Measurements from ENCODE around the gene ANXA11. TPM values are rescaled to one million over a fixed set of nuclear protein-coding genes. Genes with fewer than 3 reads are reported as not detected.

The ANXA11 gene
- total and polyA plus RNA-seq, 2 of the 8 experiments (the other 6 are each of a cell fraction or from before 2014, with no cell fraction given) = 40.5 to 84.9 TPM

DNA sequence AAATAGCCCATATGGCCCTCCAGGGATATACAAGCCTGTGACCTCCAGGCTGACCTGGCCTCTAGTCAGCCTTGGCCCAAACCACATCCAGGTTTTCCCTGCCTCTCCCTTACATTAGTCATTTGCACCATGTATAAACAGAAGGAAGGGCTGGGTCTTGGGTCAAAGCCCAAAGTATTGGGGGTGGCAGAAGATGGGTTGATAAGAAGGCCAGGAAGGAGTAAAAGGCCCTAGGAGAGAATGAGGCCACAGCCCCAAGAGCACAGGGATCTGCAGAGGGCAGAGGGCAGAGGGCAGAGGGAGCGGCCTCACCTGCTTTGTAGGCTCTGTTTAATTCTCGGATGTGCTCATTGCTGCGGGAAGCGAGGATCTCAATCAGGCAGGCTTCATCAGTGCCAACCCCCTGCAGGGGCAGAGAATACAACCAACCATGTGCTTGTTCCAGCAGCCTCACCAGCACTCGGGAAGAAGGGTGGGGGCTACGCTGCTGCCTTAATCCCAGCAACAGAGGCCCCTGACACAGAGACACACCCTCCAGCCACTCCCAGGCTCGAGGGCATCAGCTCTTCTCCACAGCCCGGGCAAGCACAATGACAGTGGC lies 41.5 kb downstream of the ANXA11 start:
- H3K23me2 ChIP-seq (ENCODE audit: low read depth, low read length) = no peaks in the 10 kb centered on the region
- H4K20me1 ChIP-seq (replicated peaks in 1 of 2; ENCODE audit: control insufficient read depth in 1 of 2, insufficient read depth in 2 of 2, low read length in 2 of 2) = no peaks in the 10 kb centered on the region
- no peaks in the 10 kb centered on the region for H3K79me2 ChIP-seq (ENCODE audit: control insufficient read depth in 1 of 2, insufficient read depth in 2 of 2, low read length in 2 of 2)
- H2BK20ac ChIP-seq (ENCODE audit: low read length) = no peak overlapping the region
- no peak overlapping the region for H4K91ac ChIP-seq (replicated peaks; ENCODE audit: insufficient read length, low read length)
- no peak overlapping the region for H3K4me2 ChIP-seq (ENCODE audit: insufficient read depth in 1 of 2, low read depth in 2 of 2, low read length in 2 of 2)
- no peaks in the 10 kb centered on the region for H3K9me3 ChIP-seq (ENCODE audit: insufficient read depth in 2 of 2, low read depth in 1 of 2, low read length in 1 of 2)
- peaks cover 0 to 5% (median 1%) of the 10 kb centered on the region in 4 experiments; a peak in 3 of 8 replicates for H3K36me3 ChIP-seq (ENCODE audit: control insufficient read depth in 2 of 4, insufficient read depth in 4 of 4, low read length in 3 of 4)
- no peak overlapping the region for H2AFZ ChIP-seq (ENCODE audit: low read length)
- H3K14ac ChIP-seq (ENCODE audit: insufficient read length) = no peak overlapping the region
- H3K4ac ChIP-seq (replicated peaks; ENCODE audit: insufficient read length, low read depth, low read length) = no peak overlapping the region
- no peak overlapping the region for H2BK12ac ChIP-seq (ENCODE audit: low read depth, low read length)
- H3K56ac ChIP-seq (replicated peaks; ENCODE audit: insufficient read length, low read depth, low read length) = no peak overlapping the region
- H3K4me3 ChIP-seq (ENCODE audit: extremely low read depth in 1 of 4, insufficient read depth in 2 of 4, low read depth in 3 of 4, low read length in 4 of 4) = no peak overlapping the region
- no peak overlapping the region for H2AK5ac ChIP-seq (ENCODE audit: low read depth, low read length)
- ChIA-PET CTCF (ENCODE audit: partially characterized antibody) (interaction anchor here (0.6 to 7.6 kb wide), 5 partner anchors 12 to 101 kb away, joined by 4 to 66 read pairs (median 31); no protein-coding TSS in a partner anchor), POLR2A (ENCODE audit: partially characterized antibody) (interaction anchor here (0.7 kb wide), 1 partner anchor 12 kb away, joined by 3 read pairs; no protein-coding TSS in a partner anchor)
- no peak overlapping the region for H3K27ac ChIP-seq (ENCODE audit: low read depth, low read length)
- H3K18ac ChIP-seq (ENCODE audit: extremely low read depth, low read length) = no peak overlapping the region
- peaks cover 2 to 8% (median 6%) of the 10 kb centered on the region in 4 experiments; a peak in 5 of 7 replicates for H3K4me1 ChIP-seq (replicated peaks in 1 of 4; ENCODE audit: control insufficient read depth in 3 of 4, insufficient read depth in 4 of 4, low read length in 3 of 4)
- FAIRE-seq (no peak), DNase-seq (ENCODE audit: low read depth in 1 of 2, low spot score in 2 of 2) (no peak)
- H3K9ac ChIP-seq (replicated peaks in 1 of 4; ENCODE audit: extremely low read depth in 1 of 4, low read depth in 3 of 4, low read length in 3 of 4) = no peak overlapping the region
- no peak overlapping the region for H4K5ac ChIP-seq (ENCODE audit: insufficient read length, low read depth, low read length)
- 90% methylated on average over 8 of the region's 8 CpGs; no CpG with 5 or more reads in 1 of the 2 experiments for WGBS, 2 experiments (ENCODE audit: extremely low coverage in 1 of 2, insufficient coverage in 1 of 2, insufficient read length in 1 of 2, insufficient replicate concordance in 2 of 2, low coverage in 1 of 2, low lambda C conversion rate in 2 of 2, missing lambda C conversion rate in 1 of 2)
- H3K27me3 ChIP-seq (replicated peaks in 1 of 4; ENCODE audit: control insufficient read depth in 3 of 4, extremely low read depth in 1 of 4, insufficient read depth in 3 of 4, low read length in 3 of 4) = no peaks in the 10 kb centered on the region
- no peak overlapping the region for H2BK120ac ChIP-seq (replicated peaks; ENCODE audit: low read depth, low read length)
- H3K79me1 ChIP-seq (ENCODE audit: low read depth, low read length) = no peaks in the 10 kb centered on the region; the same call in 1 of the 2 replicates
- no peak overlapping the region for H3K23ac ChIP-seq (ENCODE audit: insufficient read length)
- H4K8ac ChIP-seq (ENCODE audit: extremely low read depth, insufficient read depth, low read length) = no peak overlapping the region
- H2BK5ac ChIP-seq (ENCODE audit: low read depth, low read length) = no peak overlapping the region
- no peak overlapping the region for H2BK15ac ChIP-seq (ENCODE audit: low read length)
- TF ChIP-seq RFX5 (IDR thresholded peaks at IDR 0.05; ENCODE audit: borderline replicate concordance, low read depth, low read length) = no peak
- no peak for TF ChIP-seq CREB1 (IDR thresholded peaks at IDR 0.05)
